Smooth muscle cell (in vitro differentiated cells): ENCODE data around the gene KRT32. TPM values are rescaled to one million over a fixed set of nuclear protein-coding genes. Genes with fewer than 3 reads are reported as not detected.

Experiments
- DNase-seq: peaks from one replicate; lab custom pipeline; 2025; ENCODE audit not compliant: unreplicated experiment; lab: John Stamatoyannopoulos, UW
- H2AFZ ChIP-seq: fragments of 200-600 bp; sonication (generic); 2 replicates; pipeline ENCODE4 v1.6.0; 2016; ENCODE audit warnings: antibody characterized with exemption, low read depth, mild to moderate bottlenecking
- H3F3A ChIP-seq: fragments of 200-600 bp; sonication (generic); 2 replicates; pipeline ENCODE4 v1.6.0; 2017; ENCODE audit warnings: antibody characterized with exemption, low read depth
- H3K27ac ChIP-seq: fragments of 200-600 bp; sonication (generic); 2 replicates; pipeline ENCODE4 v1.5.1; 2016; ENCODE audit warnings: low read depth, mild to moderate bottlenecking
- H3K27me3 ChIP-seq: fragments of 200-600 bp; sonication (generic); 2 replicates; pipeline ENCODE4 v1.6.1; 2016; ENCODE audit warnings: low read depth, mild to moderate bottlenecking
- H3K36me3 ChIP-seq: fragments of 200-600 bp; sonication (generic); 2 replicates; pipeline ENCODE4 v1.5.1; 2016; ENCODE audit warnings: low read depth
- H3K4me1 ChIP-seq: fragments of 200-600 bp; sonication (generic); 2 replicates; pipeline ENCODE4 v1.5.1; 2016; ENCODE audit warnings: low read depth
- H3K4me2 ChIP-seq: fragments of 200-600 bp; sonication (generic); 2 replicates; pipeline ENCODE4 v1.6.0; 2016; ENCODE audit warnings: mild to moderate bottlenecking
- H3K4me3 ChIP-seq: fragments of 200-600 bp; sonication (generic); 2 replicates; pipeline ENCODE4 v1.5.1; 2016; ENCODE audit warnings: mild to moderate bottlenecking
- H3K79me2 ChIP-seq: fragments of 200-600 bp; sonication (generic); 2 replicates; pipeline ENCODE4 v1.6.0; 2016; ENCODE audit warnings: low read depth, mild to moderate bottlenecking
- H3K9ac ChIP-seq: fragments of 200-600 bp; sonication (generic); 2 replicates; pipeline ENCODE4 v1.6.0; 2016; ENCODE audit warnings: low read depth
- H3K9me3 ChIP-seq: fragments of 200-600 bp; sonication (generic); replicated peaks from 2 replicates; pipeline ENCODE4 v1.5.1; 2016; ENCODE audit warnings: low read depth
- H4K20me1 ChIP-seq: fragments of 200-600 bp; sonication (generic); 2 replicates; pipeline ENCODE4 v1.6.0; 2016; ENCODE audit warnings: low read depth
- CTCF ChIP-seq: fragments of 200-600 bp; sonication (generic); IDR thresholded peaks from 2 replicates; pipeline ENCODE4 v1.5.1; 2017; ENCODE audit warnings: borderline replicate concordance, mild to moderate bottlenecking, antibody characterized with exemption; ENCODE audit not compliant: insufficient read depth, poor library complexity, severe bottlenecking
- WGBS: methylation state at CpG from one replicate; pipeline ENCODE4 v1.1.7; 2016; ENCODE audit warnings: low lambda C conversion rate; 5-methylcytosine and 5-hydroxymethylcytosine counted together
- microRNA-seq: library from miRNA; unstranded; fragments of <30 nt; microRNA quantifications from one replicate; pipeline ENCODE4, GENCODE V29; 2016; ENCODE audit warnings: borderline number of aligned reads
- polyA plus RNA-seq: library from polyadenylated mRNA; unstranded; fragments of >200 nt; fragmentation: Nextera tagmentation; extraction: Ambion mirVana; gene quantifications from 2 replicates; pipeline ENCODE4 v1.2.1, GENCODE V29; 2016
- small RNA-seq: library from RNA; depleted of rRNA; stranded (forward); fragments of <200 nt; gene quantifications from one replicate; pipeline ENCODE3, GENCODE V24; 2014
- total RNA-seq: library from RNA; depleted of rRNA; stranded (reverse); fragments of >200 nt; gene quantifications from 2 replicates; pipeline ENCODE4 v1.2.3, GENCODE V29; 2014

The KRT32 gene
- total and polyA plus RNA-seq, 2 experiments from 2014 or later, result not detected

GRCh38 chr17:41411072-41411840 is 55.9 kb downstream of the KRT32 start:
- no peak for TF ChIP-seq CTCF
- no peak overlapping the region for H3K4me3 ChIP-seq
- no peaks in the 10 kb centered on the region for H3F3A ChIP-seq
- H4K20me1 ChIP-seq, result no peaks in the 10 kb centered on the region
- no peak overlapping the region for H3K27ac ChIP-seq
- DNase-seq, result no peak
- no peak overlapping the region for H2AFZ ChIP-seq
- no peaks in the 10 kb centered on the region for H3K27me3 ChIP-seq
- no peaks in the 10 kb centered on the region for H3K36me3 ChIP-seq
- H3K9me3 ChIP-seq, result no peaks in the 10 kb centered on the region
- no peak overlapping the region for H3K4me2 ChIP-seq
- no peaks in the 10 kb centered on the region for H3K79me2 ChIP-seq
- H3K9ac ChIP-seq, result no peak overlapping the region
- WGBS, result 98% methylated on average over 20 of the region's 20 CpGs
- H3K4me1 ChIP-seq, result no peaks in the 10 kb centered on the region

Small RNA genes within 50 kb of the gene (microRNA-seq; reads per million reads assigned to microRNA genes)
- not detected for gene MIR6510

Small RNA genes within 50 kb of the gene (small RNA-seq; reads per million reads assigned to genes)
- 0.11 reads per million for gene RNU2-32P

Other genes with a start within 250 kb of the KRT32 start
- not detected in 2 replicates for gene KRTAP9-2, start 240.7 kb downstream of the KRT32 start, total RNA-seq
- not detected in 2 replicates for gene KRTAP9-2, start 240.7 kb downstream of the KRT32 start, polyA plus RNA-seq
- gene KRTAP9-3, start 234.9 kb downstream of the KRT32 start, total RNA-seq, result not detected in 2 replicates
- not detected in 2 replicates for gene KRTAP9-3, start 234.9 kb downstream of the KRT32 start, polyA plus RNA-seq
- gene KRTAP9-8, start 229.4 kb downstream of the KRT32 start, total RNA-seq, result not detected in 2 replicates
- gene KRTAP9-8, start 229.4 kb downstream of the KRT32 start, polyA plus RNA-seq, result not detected in 2 replicates
- not detected in 2 replicates for gene KRTAP9-4, start 217.7 kb downstream of the KRT32 start, total RNA-seq
- not detected in 2 replicates for gene KRTAP9-4, start 217.7 kb downstream of the KRT32 start, polyA plus RNA-seq
- not detected in 2 replicates for gene KRTAP9-9, start 212.0 kb downstream of the KRT32 start, total RNA-seq
- gene KRTAP9-9, start 212.0 kb downstream of the KRT32 start, polyA plus RNA-seq, result not detected in 2 replicates
- gene KRTAP9-6, start 202.0 kb downstream of the KRT32 start, total RNA-seq, result not detected in 2 replicates
- not detected in 2 replicates for gene KRTAP9-6, start 202.0 kb downstream of the KRT32 start, polyA plus RNA-seq
- not detected in 2 replicates for gene KRTAP9-7, start 191.7 kb downstream of the KRT32 start, total RNA-seq
- not detected in 2 replicates for gene KRTAP9-7, start 191.7 kb downstream of the KRT32 start, polyA plus RNA-seq
- not detected in 2 replicates for gene KRTAP29-1, start 164.5 kb downstream of the KRT32 start, total RNA-seq
- not detected in 2 replicates for gene KRTAP29-1, start 164.5 kb downstream of the KRT32 start, polyA plus RNA-seq
- gene KRTAP16-1, start 158.1 kb downstream of the KRT32 start, total RNA-seq, result not detected in 2 replicates
- not detected in 2 replicates for gene KRTAP16-1, start 158.1 kb downstream of the KRT32 start, polyA plus RNA-seq
- not detected in 2 replicates for gene KRTAP17-1, start 151.7 kb downstream of the KRT32 start, total RNA-seq
- gene KRTAP17-1, start 151.7 kb downstream of the KRT32 start, polyA plus RNA-seq, result not detected in 2 replicates
- gene KRT33A, start 116.6 kb downstream of the KRT32 start, total RNA-seq, result 0.09 TPM in 1 of 2 replicates, not detected in the other
- gene KRT33A, start 116.6 kb downstream of the KRT32 start, polyA plus RNA-seq, result not detected in 2 replicates
- gene KRT33B, start 97.6 kb downstream of the KRT32 start, total RNA-seq, result 2.3 and 2.7 TPM in 2 replicates
- gene KRT33B, start 97.6 kb downstream of the KRT32 start, polyA plus RNA-seq, result 1.1 and 1.8 TPM in 2 replicates
- gene KRT34, start 85.1 kb downstream of the KRT32 start, total RNA-seq, result 18.6 and 23.1 TPM in 2 replicates
- 5.3 and 8.5 TPM in 2 replicates for gene KRT34, start 85.1 kb downstream of the KRT32 start, polyA plus RNA-seq
- not detected in 2 replicates for gene KRT31, start 69.8 kb downstream of the KRT32 start, total RNA-seq
- not detected in 2 replicates for gene KRT31, start 69.8 kb downstream of the KRT32 start, polyA plus RNA-seq
- 0.18 and 0.40 TPM in 2 replicates for gene KRT37, start 42.8 kb downstream of the KRT32 start, total RNA-seq
- gene KRT37, start 42.8 kb downstream of the KRT32 start, polyA plus RNA-seq, result not detected in 2 replicates
- not detected in 2 replicates for gene KRT38, start 26.4 kb downstream of the KRT32 start, total RNA-seq
- not detected in 2 replicates for gene KRT38, start 26.4 kb downstream of the KRT32 start, polyA plus RNA-seq
- not detected in 2 replicates for gene KRT35, start 13.8 kb upstream of the KRT32 start, total RNA-seq
- not detected in 2 replicates for gene KRT35, start 13.8 kb upstream of the KRT32 start, polyA plus RNA-seq
- gene KRT36, start 22.5 kb upstream of the KRT32 start, total RNA-seq, result 0.09 and 1.1 TPM in 2 replicates
- gene KRT36, start 22.5 kb upstream of the KRT32 start, polyA plus RNA-seq, result not detected in 2 replicates
- 3.7 and 5.2 TPM in 2 replicates for gene KRT13, start 38.2 kb upstream of the KRT32 start, total RNA-seq
- 1.7 and 3.8 TPM in 2 replicates for gene KRT13, start 38.2 kb upstream of the KRT32 start, polyA plus RNA-seq
- 0.49 and 1.7 TPM in 2 replicates for gene KRT15, start 51.5 kb upstream of the KRT32 start, total RNA-seq
- gene KRT15, start 51.5 kb upstream of the KRT32 start, polyA plus RNA-seq, result 0.93 and 1.3 TPM in 2 replicates
- 539 and 722 TPM in 2 replicates for gene KRT19, start 60.9 kb upstream of the KRT32 start, total RNA-seq
- gene KRT19, start 60.9 kb upstream of the KRT32 start, polyA plus RNA-seq, result 454 and 1,762 TPM in 2 replicates
- 0.22 and 1.3 TPM in 2 replicates for gene KRT9, start 104.7 kb upstream of the KRT32 start, total RNA-seq
- not detected in 2 replicates for gene KRT9, start 104.7 kb upstream of the KRT32 start, polyA plus RNA-seq
- gene KRT14, start 119.5 kb upstream of the KRT32 start, total RNA-seq, result 235 and 348 TPM in 2 replicates
- gene KRT14, start 119.5 kb upstream of the KRT32 start, polyA plus RNA-seq, result 193 and 492 TPM in 2 replicates
- gene KRT16, start 145.4 kb upstream of the KRT32 start, total RNA-seq, result 404 and 521 TPM in 2 replicates
- gene KRT16, start 145.4 kb upstream of the KRT32 start, polyA plus RNA-seq, result 304 and 399 TPM in 2 replicates
- 1,301 and 1,591 TPM in 2 replicates for gene KRT17, start 157.2 kb upstream of the KRT32 start, total RNA-seq
- 869 and 2,544 TPM in 2 replicates for gene KRT17, start 157.2 kb upstream of the KRT32 start, polyA plus RNA-seq
- gene EIF1, start 221.5 kb upstream of the KRT32 start, total RNA-seq, result 300 and 360 TPM in 2 replicates
- gene EIF1, start 221.5 kb upstream of the KRT32 start, polyA plus RNA-seq, result 1,301 and 1,372 TPM in 2 replicates
- gene GAST, start 244.9 kb upstream of the KRT32 start, total RNA-seq, result not detected in 2 replicates
- 1.2 TPM in 1 of 2 replicates, not detected in the other for gene GAST, start 244.9 kb upstream of the KRT32 start, polyA plus RNA-seq